Keratinocyte (primary cell): ENCODE results near the gene PLSCR1. TPM values are rescaled to one million over a fixed set of nuclear protein-coding genes. Genes with fewer than 3 reads are reported as not detected.

Source experiments
- DNase-seq: peaks from one replicate; pipeline ENCODE4 v3.0.0-alpha.2; 2011; ENCODE audit warnings: low read depth, missing footprints, low spot score
- FAIRE-seq: peaks from 2 replicates; lab custom pipeline; 2011; peaks lifted over from hg19 to GRCh38; lab: Jason Lieb, UNC
- H2AFZ ChIP-seq: 2 replicates; pipeline ENCODE4 v1.6.0; 2012; ENCODE audit warnings: low read length, control low read depth, inconsistent platforms; ENCODE audit not compliant: control insufficient read depth
- H3K27ac ChIP-seq: 2 replicates; pipeline ENCODE4 v1.5.1; 2011; ENCODE audit warnings: low read length; ENCODE audit not compliant: control insufficient read depth, insufficient read depth
- H3K27me3 ChIP-seq: 3 replicates; pipeline ENCODE4 v1.6.0; 2011; ENCODE audit warnings: low read length; ENCODE audit not compliant: control insufficient read depth, insufficient read depth; ENCODE audit errors: extremely low read depth
- H3K36me3 ChIP-seq, 2 experiments: 2 replicates in 1 of 2; 3 replicates in 1 of 2; pipeline ENCODE4 v1.5.1; 2011; ENCODE audit warnings: low read length in 2 of 2, mild to moderate bottlenecking in 1 of 2; ENCODE audit not compliant: control insufficient read depth in 2 of 2, insufficient read depth in 2 of 2; ENCODE audit errors: extremely low read depth in 1 of 2
- H3K4me1 ChIP-seq: 3 replicates; pipeline ENCODE4 v1.5.1; 2011; ENCODE audit warnings: low read length; ENCODE audit not compliant: control insufficient read depth, insufficient read depth; ENCODE audit errors: extremely low read depth
- H3K4me2 ChIP-seq: 3 replicates; pipeline ENCODE4 v1.6.0; 2011; ENCODE audit warnings: low read depth, low read length; ENCODE audit not compliant: control insufficient read depth, insufficient read depth; ENCODE audit errors: extremely low read depth
- H3K4me3 ChIP-seq, 3 experiments: fragments of 200-600 bp in 1 of 3; sonication (generic) in 1 of 3; 2 replicates in 2 of 3; 3 replicates in 1 of 3; pipeline ENCODE4 v1.5.1; 2011 to 2016; ENCODE audit warnings: low read length in 3 of 3, mild to moderate bottlenecking in 3 of 3, control low read depth in 2 of 3, inconsistent platforms in 1 of 3, low read depth in 1 of 3, mixed read lengths in 1 of 3, mixed run types in 1 of 3, moderate library complexity in 1 of 3; ENCODE audit not compliant: control insufficient read depth in 2 of 3, insufficient read depth in 2 of 3; ENCODE audit errors: extremely low read depth in 1 of 3
- H3K79me2 ChIP-seq: 2 replicates; pipeline ENCODE4 v1.6.0; 2012; ENCODE audit warnings: low read length; ENCODE audit not compliant: control insufficient read depth, insufficient read depth
- H3K9ac ChIP-seq: 3 replicates; pipeline ENCODE4 v1.6.0; 2011; ENCODE audit warnings: low read length; ENCODE audit not compliant: control insufficient read depth, insufficient read depth; ENCODE audit errors: extremely low read depth
- H3K9me1 ChIP-seq: 3 replicates; pipeline ENCODE4 v1.6.0; 2011; ENCODE audit warnings: low read length; ENCODE audit not compliant: control insufficient read depth, insufficient read depth; ENCODE audit errors: extremely low read depth
- H3K9me3 ChIP-seq: 2 replicates; pipeline ENCODE4 v1.5.1; 2012; ENCODE audit warnings: low read depth, low read length; ENCODE audit not compliant: control insufficient read depth
- H4K20me1 ChIP-seq: 3 replicates; pipeline ENCODE4 v1.6.0; 2011; ENCODE audit warnings: low read length; ENCODE audit not compliant: control insufficient read depth, insufficient read depth; ENCODE audit errors: extremely low read depth
- CTCF ChIP-seq, 3 experiments: IDR thresholded peaks in 1 of 3; conservative IDR thresholded peaks in 1 of 3; optimal IDR thresholded peaks in 1 of 3; 2 replicates in 2 of 3; 3 replicates in 1 of 3; pipeline versions ENCODE3 to v1.5.1; 2011; ENCODE audit warnings: low read length in 3 of 3, mild to moderate bottlenecking in 3 of 3, moderate library complexity in 2 of 3, control low read depth in 1 of 3, inconsistent platforms in 1 of 3; ENCODE audit not compliant: insufficient read depth in 2 of 3; ENCODE audit errors: extremely low read depth in 1 of 3
- EZH2 ChIP-seq: IDR thresholded peaks from one replicate; pipeline ENCODE4 v1.6.1; 2012; ENCODE audit warnings: inconsistent platforms, mild to moderate bottlenecking, low read length, moderate library complexity
- dilution Hi-C: fragments of 300-500 bp; cut with MboI; formaldehyde crosslinking; loops from one replicate; pipeline ENCODE4 v1.7.0; 2020; ENCODE audit warnings: low sequenced_read_pairs; ENCODE audit not compliant: extremely low pct_ligation_motif_present
- polyA plus RNA-seq, 5 experiments: library from polyadenylated mRNA; depleted of rRNA in 3 of 5; stranded (reverse) in 3 of 5; stranded (forward) in 1 of 5; unstranded in 1 of 5; fragments of >200 nt; gene quantifications; 1 replicate in 1 of 5; 2 replicates in 3 of 5; 3 replicates in 1 of 5; pipeline versions ENCODE4 v1.2.1 to v1.2.3, GENCODE V29; 2011 to 2012; ENCODE audit warnings: missing spikeins in 2 of 5, low read depth in 1 of 5, low replicate concordance in 1 of 5

PLSCR1 gene
- polyA plus RNA-seq, 1 donor (not counting 4 experiments of a cell fraction or from before 2014, with no cell fraction given) = 77.6 TPM

GRCh38 chr3:146540978-146541377 lies 3.4 kb downstream of the PLSCR1 start:
- FAIRE-seq (no peak), DNase-seq (no peak)
- no peak overlapping the region for H3K27ac ChIP-seq
- peaks cover 19% of the 10 kb centered on the region for H3K4me1 ChIP-seq
- no peaks in the 10 kb centered on the region for H3K27me3 ChIP-seq
- no peaks in the 10 kb centered on the region for H3K9me3 ChIP-seq
- peak overlapping the region; percentile 96 for H3K4me2 ChIP-seq
- TF ChIP-seq CTCF (optimal IDR thresholded peaks at IDR 0.05 in 1 of 3, IDR thresholded peaks at IDR 0.05 in 1 of 3, conservative IDR thresholded peaks at IDR 0.05 in 1 of 3; ENCODE audit: extremely low read depth in 1 of 3, insufficient read depth in 2 of 3, low read length in 3 of 3) (no peak), EZH2 (no peak)
- peak overlapping the region in 1 of 3 experiments; percentile 95 for H3K4me3 ChIP-seq
- no peak overlapping the region for H2AFZ ChIP-seq
- dilution Hi-C loops = no loop called here
- no peaks in the 10 kb centered on the region for H4K20me1 ChIP-seq
- no peak overlapping the region for H3K9ac ChIP-seq
- H3K36me3 ChIP-seq = no peaks in the 10 kb centered on the region
- H3K9me1 ChIP-seq = no peaks in the 10 kb centered on the region
- H3K79me2 ChIP-seq = peaks cover 95% of the 10 kb centered on the region

- Histone ChIP-seq H3K36me3 (no peaks in the 10 kb centered on the region), H4K20me1 (no peaks in the 10 kb centered on the region), H3K4me1 (peaks cover 15% of the 10 kb centered on the region), H2AFZ (no peak overlapping the region), H3K4me3 (no peak overlapping the region), H3K27me3 (no peaks in the 10 kb centered on the region), H3K9ac (no peak overlapping the region), H3K79me2 (peaks cover 96% of the 10 kb centered on the region), H3K9me3 (no peaks in the 10 kb centered on the region), H3K4me2 (no peak overlapping the region), H3K27ac (no peak overlapping the region), H3K9me1 (no peaks in the 10 kb centered on the region)
- dilution Hi-C loops = no loop called here
- no peak for FAIRE-seq
- no peak for DNase-seq
- TF ChIP-seq EZH2 (no peak), CTCF (optimal IDR thresholded peaks at IDR 0.05 in 1 of 3, IDR thresholded peaks at IDR 0.05 in 1 of 3, conservative IDR thresholded peaks at IDR 0.05 in 1 of 3; ENCODE audit: extremely low read depth in 1 of 3, insufficient read depth in 2 of 3, low read length in 3 of 3) (no peak)
Measured at GRCh38 chr3:146540236-146540635, 4.2 kb downstream of the PLSCR1 start.
